Esophagus muscularis mucosa (tissue), 4 donors: ENCODE measurements around the gene STAT4.

Experiments used
- EP300 ChIP-seq: sonication (generic); formaldehyde crosslinking; IDR thresholded peaks from one replicate; pipeline ENCODE4 v1.6.1; 2017; ENCODE audit warnings: antibody characterized with exemption
- POLR2A ChIP-seq: fragments of 450-650 bp; IDR thresholded peaks from one replicate; pipeline ENCODE4 v1.6.1; 2017; ENCODE audit warnings: antibody characterized with exemption, moderate library complexity, mild to moderate bottlenecking, low read depth
- POLR2AphosphoS5 ChIP-seq, 2 donors: sonication (generic); formaldehyde crosslinking; IDR thresholded peaks; one replicate each; pipeline ENCODE4 v1.6.1; 2017; ENCODE audit warnings: antibody characterized with exemption in 2 of 2
- TF ChIP-seq, protein P1 (sequence below), 3 experiments: fragments of 200-600 bp in 2 of 3; fragments of 450-650 bp in 1 of 3; sonication (generic) in 2 of 3; IDR thresholded peaks; one replicate each; pipeline ENCODE4 v1.5.1; 2017 to 2019; ENCODE audit warnings: antibody characterized with exemption in 3 of 3, mild to moderate bottlenecking in 2 of 3, moderate library complexity in 1 of 3

DNA sequence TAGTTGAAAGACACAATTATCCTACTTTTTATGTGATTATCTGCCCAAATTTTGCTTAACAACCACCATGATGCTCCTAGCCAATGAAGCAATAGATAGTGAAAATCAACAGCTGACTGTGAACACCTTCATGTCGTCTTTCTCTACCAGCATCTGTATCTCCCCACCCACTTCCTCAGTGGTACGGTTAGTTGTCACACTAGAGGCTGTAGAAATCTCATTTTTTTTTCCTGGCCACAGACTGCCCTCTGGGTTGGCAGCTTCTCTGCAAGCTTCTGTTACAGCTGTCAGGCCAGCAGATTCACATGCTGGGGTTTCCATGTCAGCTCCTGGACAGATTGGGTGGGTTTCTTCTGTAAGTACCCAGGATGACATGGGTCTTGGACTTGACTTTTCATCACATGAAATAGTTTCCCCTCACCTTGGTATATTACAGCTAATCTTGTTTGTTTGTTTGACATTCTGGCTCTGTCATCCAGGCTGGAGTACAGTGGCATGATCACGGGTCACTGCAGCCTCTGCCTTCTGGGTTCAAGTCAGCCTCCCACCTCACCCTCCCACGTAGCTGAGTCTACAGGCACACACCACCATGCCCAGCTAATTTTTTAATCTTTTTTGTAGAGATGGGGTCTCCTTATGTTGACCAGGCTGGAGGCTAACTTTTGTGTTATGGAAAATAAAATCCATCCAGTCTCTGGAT is 24.3 kb downstream of the STAT4 start:
- TF ChIP-seq, protein P1, sequence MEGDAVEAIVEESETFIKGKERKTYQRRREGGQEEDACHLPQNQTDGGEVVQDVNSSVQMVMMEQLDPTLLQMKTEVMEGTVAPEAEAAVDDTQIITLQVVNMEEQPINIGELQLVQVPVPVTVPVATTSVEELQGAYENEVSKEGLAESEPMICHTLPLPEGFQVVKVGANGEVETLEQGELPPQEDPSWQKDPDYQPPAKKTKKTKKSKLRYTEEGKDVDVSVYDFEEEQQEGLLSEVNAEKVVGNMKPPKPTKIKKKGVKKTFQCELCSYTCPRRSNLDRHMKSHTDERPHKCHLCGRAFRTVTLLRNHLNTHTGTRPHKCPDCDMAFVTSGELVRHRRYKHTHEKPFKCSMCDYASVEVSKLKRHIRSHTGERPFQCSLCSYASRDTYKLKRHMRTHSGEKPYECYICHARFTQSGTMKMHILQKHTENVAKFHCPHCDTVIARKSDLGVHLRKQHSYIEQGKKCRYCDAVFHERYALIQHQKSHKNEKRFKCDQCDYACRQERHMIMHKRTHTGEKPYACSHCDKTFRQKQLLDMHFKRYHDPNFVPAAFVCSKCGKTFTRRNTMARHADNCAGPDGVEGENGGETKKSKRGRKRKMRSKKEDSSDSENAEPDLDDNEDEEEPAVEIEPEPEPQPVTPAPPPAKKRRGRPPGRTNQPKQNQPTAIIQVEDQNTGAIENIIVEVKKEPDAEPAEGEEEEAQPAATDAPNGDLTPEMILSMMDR (IDR thresholded peaks at IDR 0.05): no peak
- TF ChIP-seq EP300: no peak
- no peak for TF ChIP-seq POLR2A
- TF ChIP-seq POLR2AphosphoS5 (IDR thresholded peaks at IDR 0.05): no peak
